ENCODE data around the gene SUFU.

GRCh38 chr10:102493771-102494170, 10.0 kb upstream of the SUFU start:
- TF ChIP-seq CTCF (IDR thresholded peaks at IDR 0.05), result no peak
- TF ChIP-seq POLR2A (IDR thresholded peaks at IDR 0.05), result no peak
